ENCODE results near the gene CTAGE1.

GRCh38 chr18:22403950-22404349 is 13.8 kb downstream of the CTAGE1 start:
- TF ChIP-seq CTCF (IDR thresholded peaks at IDR 0.05) (no peak), POLR2A (IDR thresholded peaks at IDR 0.05) (no peak)

All from lower leg skin (tissue), 3 donors.